Kidney tubule cell (primary cell): ENCODE results near the gene SERPINA6.
"Not testable (repeated sequence)": the region's sequence is repeated elsewhere in the genome, so short reads cannot be mapped to it uniquely, and the experiment has no call there.

Experiments
- DNase-seq: peaks from one replicate; pipeline ENCODE4 v3.0.0-alpha.2; 2018; ENCODE audit warnings: low spot score

Gene SERPINA6

DNA sequence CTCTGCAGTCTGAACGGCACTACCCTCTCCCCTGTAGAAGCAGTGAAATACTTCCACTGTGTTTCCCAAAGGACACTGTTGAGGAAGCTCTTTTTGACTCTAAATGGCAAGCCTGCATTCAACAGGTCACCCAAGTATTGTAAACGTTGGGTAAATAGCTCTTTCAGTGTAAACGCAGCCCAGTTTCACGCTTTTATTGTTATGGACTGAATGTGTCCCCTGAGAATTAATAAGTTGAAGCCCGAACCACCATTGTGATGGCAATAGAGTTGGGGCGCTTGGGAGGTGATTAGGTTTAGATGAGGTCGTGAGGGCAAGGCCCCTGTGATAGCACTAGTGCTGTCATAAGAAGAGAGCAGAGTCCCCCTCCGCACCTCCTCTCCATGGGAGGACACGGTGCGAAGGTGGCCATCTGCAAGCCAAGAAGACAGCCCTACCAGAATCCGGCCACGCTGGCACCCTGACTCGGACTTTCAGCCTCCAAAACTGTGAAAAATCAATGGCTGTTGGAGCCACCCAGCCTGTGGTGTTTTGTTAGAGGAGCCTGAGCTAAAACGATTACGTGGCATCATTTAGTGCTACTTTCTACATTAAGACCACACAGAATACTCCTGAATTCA lies 31.1 kb downstream of the SERPINA6 start:
- DNase-seq = no peak

DNA sequence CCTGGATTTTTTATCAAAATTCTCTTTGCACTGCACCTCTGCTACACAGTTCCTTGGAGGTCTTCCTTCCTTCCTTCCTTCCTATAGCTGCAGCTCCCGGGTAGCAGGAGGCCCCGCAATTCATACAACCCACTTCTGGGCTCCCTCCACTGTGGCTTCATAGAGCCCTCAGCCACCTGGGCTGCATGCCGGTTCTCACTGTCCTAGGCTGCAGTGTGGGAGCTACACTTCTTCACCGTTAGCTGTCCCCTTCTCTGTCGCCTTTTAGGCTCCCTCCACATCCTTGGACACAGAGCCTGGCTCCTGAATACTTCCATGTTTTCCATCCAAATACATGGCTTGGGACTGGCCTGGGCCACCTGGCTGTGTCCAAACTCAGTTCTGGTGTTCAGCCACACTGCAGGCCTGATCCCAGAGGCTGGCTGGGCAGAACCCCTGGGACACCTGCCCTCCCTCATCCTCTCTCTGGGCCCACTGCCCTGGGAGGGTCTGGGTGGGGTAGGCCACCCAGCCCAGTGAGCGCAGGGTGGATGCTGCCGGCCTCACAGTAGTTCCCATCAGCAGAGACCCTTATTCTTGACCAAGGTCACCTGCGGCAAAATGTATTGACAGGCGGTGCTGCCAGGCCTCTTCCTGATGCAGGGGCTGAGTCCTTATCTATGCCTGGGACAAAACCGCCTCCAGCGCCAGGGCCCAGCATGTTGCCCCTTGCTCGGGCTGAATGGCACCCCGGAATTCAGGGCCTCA lies 31.8 kb downstream of the SERPINA6 start:
- DNase-seq = no peak

- DNase-seq = no peak
These were observed 32.9 kb downstream of the SERPINA6 start for GRCh38 chr14:94290197-94290596.

DNA sequence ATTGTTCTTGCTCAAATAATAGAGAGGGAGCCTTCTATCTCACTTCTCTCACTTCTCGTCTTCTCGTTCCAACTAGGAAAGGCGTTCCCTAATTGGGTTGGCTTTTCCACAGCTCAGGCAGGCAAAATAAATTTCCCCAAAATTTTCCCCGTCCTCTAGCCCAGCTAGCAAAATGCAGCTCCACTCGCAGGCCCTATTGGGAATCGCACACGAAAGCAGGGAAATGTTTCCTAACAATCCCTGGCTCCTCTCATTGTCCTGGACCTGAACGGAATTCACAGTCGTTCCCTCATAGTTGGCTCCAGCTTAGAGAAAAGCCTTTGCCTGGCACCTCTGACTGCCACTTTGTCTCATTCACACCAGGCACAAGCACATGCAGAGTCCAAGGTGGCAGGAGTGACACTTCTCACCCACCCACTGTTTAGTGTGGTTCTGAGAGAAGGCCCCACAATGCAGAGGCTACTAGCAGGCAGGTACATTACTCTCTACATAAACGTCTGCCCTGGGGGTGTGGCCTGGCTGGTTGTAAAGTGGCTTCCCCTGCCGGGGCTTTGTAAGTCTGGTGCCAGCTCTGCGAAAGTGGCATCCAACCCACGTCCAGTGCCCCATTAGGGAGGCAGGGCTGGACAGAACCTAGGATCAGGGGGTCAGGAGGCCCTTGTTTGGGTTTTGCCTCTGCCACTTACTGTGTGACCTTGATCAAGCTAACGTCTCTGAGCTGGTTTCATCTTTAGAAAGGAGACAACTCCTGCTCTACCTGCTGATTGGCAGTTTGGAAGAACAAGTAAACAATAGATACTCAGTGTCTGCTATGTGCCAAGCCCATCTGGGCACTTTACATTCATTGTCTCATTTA lies 34.3 kb downstream of the SERPINA6 start:
- no peak for DNase-seq

- no peak for DNase-seq
These were observed 38.0 kb downstream of the SERPINA6 start for GRCh38 chr14:94285158-94285557.

DNA sequence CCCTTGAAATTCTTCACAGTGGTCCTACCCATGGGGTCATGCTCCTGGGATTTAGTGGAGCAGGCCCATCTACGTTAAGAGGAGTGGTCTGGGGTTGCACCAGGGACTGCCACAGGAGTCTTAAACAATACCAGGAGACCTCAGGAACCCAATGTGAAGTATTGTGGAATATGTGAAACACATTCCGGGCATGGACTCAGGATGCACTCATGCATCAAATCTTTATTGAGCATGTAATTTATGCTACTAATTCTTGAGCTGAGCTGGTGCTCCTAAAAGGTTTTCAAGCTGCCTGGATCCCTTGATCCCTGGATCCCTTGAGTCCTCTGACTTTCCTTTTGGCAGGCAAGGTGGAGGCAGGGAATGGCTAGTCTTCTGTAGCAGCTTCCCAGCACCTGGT lies 38.9 kb downstream of the SERPINA6 start:
- peak; percentile 46 for DNase-seq

DNA sequence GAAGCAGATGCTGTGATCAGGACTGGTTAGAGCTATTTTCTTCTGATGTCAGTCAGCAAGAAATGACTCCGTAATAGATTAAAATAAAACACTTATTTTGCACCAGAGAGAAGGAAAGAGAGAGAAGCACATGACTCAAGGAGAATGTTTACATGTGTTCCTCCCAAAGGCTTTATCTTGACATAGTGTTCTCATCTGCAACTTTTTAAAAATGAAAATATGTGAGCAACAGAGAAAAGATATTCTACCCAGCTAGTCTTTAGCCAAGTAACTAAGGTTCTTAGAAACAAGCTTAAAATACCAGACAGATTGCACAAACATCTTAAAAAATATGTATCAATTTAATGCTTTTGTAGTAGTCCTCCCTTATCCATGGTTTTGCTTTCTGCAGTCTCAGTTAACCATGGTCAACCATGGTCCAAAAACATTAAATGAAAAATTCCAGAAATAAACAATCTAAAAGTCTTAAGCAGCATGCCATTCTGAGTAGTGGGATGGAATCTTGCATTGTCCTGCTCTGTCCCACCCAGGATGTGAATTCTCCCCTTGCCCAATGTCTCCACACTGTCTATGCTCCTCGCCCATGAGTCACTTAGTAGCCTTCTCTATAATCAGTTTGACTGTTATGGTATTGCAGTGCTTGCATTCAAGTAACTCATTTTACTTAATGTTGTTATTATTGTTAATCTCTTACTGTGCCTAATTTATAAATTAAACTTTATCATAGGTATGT lies 40.0 kb downstream of the SERPINA6 start:
- no peak for DNase-seq

GRCh38 chr14:94278731-94279130 lies 44.4 kb downstream of the SERPINA6 start:
- no peak for DNase-seq

DNA sequence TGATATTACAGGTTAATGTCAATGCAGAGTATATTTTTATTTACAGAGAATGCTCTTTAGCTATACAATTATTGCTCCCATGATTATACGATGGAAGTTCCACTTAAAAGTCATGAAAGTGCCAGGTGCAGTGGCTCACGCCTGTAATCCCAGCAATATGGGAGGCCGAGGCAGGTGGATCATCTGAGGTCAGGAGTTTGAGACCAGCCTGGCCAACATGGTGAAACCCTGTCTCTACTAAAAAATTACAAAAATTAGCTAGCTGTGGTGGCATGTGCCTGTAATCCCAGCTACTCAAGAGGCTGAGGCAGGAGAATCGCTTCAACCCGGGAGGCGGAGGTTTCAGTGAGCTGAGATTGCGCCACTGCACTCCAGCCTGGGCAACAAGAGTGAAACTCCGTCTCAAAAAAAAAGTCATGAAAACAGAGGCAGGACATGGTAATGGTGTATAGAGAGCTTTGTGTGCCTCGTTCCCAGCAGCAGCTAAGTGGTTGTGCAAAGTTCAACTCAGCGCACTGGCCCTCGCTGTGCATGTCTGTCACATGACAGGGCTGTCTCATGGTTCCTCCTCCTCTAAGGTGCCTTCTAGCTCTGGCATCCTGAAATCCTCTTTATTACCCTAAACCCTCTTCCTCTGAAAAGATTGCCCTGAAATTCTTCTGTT lies 46.1 kb downstream of the SERPINA6 start:
- DNase-seq = not testable (repeated sequence)

GRCh38 chr14:94269156-94269555 lies 54.0 kb downstream of the SERPINA6 start:
- no peak for DNase-seq

- DNase-seq = not testable (repeated sequence)
These were observed 54.6 kb downstream of the SERPINA6 start for GRCh38 chr14:94268582-94268981.

DNA sequence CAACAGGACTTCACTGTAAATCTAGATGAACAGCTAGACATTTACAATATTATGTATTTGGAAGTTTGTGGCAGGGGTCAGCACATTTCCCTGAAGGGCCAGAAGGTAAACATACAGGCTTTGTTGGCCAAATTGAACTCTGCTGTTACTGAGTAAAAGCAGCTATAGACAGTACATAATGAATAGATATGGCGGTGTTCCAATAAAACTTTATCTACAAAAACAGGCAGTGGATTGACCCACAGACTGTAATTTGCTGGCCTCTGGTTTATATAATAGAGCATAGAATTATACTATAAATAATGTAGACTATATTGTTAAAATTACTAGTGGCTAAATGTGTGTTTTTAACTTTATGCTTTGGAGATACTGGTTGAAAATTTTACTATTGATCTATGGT lies 55.8 kb downstream of the SERPINA6 start:
- DNase-seq = no peak

DNA sequence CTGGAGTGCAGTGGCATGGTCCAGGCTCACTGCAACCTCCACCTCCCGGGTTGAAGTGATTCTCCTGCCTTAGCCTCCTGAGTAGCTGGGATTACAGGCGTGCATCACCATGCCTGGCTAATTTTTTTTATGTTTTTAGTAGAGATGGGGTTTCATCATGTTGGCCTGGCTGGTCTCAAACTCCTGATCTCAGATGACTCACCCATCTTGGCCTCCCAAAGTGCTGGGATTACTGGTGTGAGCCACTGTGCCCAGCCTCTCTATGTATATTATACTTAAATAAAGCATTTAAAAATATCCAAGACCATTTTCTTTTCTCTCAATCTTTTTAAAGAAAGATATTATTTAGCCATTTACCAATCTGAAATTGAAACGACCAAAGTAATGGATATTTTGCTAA lies 58.9 kb downstream of the SERPINA6 start:
- not testable (repeated sequence) for DNase-seq
